Stimulated activated CD4-positive, alpha-beta T cell treated with anti-CD3 and anti-CD28 coated beads, TNF-alpha, amount 100 ng/mL, for 4 hours (primary cell): ENCODE results near the gene ACOT11.
"Not testable (repeated sequence)": the region's sequence is repeated elsewhere in the genome, so short reads cannot be mapped to it uniquely, and the experiment has no call there.

Source experiments
- DNase-seq, 3 experiments: peaks; one replicate each; pipeline ENCODE4 v3.0.0-alpha.2; 2020; ENCODE audit warnings: low read depth in 3 of 3

ACOT11 gene

DNA sequence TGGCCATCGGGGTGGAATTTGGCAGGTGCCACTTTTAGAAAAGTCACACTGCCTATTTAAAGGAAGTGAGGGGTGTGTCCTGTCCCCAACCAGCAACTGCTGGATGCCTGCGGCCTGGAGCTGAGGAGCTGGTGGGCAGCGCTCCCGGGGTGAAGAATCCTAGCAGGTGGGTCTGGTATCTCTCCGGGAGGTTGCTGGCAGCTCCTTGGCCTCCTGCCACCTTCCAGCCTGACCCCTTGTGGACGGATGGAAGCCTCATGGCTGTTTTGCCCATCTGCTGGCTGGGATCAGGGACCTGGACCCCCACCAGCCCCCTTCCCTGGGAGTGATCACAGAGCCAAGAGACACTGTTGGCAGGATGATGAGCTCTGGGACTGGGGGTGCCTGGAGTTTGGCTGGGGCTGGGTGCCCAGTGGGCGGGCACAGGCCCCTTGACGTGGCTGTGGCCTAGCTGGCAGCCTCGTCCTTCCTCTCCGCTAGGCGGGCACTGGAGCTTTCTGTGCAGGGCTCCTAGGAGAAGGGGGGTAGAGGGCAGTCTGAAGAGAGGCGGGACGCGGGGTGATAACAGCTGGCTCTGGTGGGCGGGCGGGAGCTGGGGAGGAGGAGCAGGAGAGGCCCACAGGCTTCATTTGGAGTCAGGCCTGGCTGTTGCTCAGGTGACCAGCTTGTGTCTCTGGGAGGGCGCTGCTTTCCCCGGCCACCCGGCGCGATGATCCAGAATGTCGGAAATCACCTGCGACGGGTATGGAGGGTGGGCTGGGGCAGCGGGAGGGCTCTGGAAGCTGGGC lies at the start of gene ACOT11:
TSS of gene ACOT11 (plus strand) at position 628 of the 788 bp plus-strand sequence. CDS start at position 710, 82 bp downstream.
- no peak for DNase-seq

DNA sequence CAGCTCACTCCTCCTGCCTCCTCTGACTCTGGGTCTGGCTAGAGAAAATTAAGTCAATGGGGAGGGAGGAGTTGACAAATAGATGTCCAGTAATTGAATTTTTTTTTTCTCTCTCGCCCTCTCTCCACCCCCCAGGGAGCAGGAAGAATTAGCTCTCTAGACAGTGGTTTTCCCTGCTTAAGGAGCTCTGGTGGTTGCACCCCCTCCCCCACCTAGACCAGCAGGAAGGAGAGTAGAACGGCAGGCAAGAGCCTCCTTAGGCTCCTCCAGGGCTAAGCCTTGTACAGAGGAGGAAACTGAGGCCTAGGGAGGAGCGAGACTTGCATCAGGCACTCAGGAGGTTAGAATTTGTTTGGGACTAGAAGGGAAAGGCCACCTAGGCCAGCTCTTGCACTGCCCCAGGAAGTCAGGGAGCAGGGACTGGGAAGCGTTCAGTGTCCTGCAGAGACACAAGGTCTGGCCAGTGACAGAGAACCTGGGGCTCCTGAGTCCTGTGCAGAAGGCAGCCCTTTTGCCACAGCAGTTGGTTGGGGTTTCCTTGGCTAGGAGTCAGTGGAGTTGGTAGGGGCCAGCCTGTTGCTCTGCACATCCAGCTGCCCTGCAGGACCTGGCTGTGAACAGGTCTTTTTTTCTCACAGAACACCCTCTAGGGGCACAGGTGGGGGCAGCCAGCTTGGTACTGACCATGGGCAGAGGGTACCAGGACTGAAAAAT lies 49.5 kb upstream of the ACOT11 start:
- no peak for DNase-seq

DNA sequence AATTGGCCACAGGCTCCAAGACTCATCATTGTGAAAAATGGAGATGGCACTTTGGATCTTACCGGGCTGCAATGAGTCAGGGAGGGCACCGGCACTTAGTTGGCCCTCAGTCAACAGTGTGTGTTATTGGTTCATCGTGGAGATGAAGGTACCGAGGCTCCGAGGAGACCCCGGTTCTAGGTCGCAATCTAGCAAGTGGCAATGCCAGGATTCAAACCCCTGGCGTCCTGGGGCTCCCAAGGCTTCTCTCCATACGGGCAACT lies 49.0 kb upstream of the ACOT11 start:
- DNase-seq: no peak

- no peak for DNase-seq
These were observed 48.5 kb upstream of the ACOT11 start for GRCh38 chr1:54499360-54500106.

- DNase-seq: no peak
These were observed 48.0 kb upstream of the ACOT11 start for GRCh38 chr1:54500107-54500431.

DNA sequence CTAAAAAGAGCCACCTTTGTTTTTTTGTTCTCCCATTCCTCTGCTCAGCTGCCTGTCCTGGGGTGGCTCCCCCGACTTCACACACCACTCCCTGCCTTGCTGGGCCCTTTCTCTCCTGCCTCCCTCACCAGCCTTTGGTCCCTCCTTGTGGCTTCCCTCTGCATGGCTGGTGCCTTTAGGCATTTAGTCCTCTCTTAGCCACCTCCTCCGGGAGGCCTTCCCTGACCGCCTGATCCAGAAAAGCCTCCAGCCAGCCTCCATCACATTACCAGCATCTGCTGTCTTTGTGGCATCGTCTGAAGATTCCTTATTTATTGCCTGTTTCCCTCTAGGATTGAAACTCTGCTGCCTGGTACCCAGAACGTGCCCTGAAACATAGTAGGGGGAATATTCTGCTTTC lies 46.2 kb upstream of the ACOT11 start:
- DNase-seq: no peak

GRCh38 chr1:54502342-54502741 lies 45.7 kb upstream of the ACOT11 start:
- no peak for DNase-seq

GRCh38 chr1:54506594-54506993 lies 41.4 kb upstream of the ACOT11 start:
- DNase-seq: no peak

DNA sequence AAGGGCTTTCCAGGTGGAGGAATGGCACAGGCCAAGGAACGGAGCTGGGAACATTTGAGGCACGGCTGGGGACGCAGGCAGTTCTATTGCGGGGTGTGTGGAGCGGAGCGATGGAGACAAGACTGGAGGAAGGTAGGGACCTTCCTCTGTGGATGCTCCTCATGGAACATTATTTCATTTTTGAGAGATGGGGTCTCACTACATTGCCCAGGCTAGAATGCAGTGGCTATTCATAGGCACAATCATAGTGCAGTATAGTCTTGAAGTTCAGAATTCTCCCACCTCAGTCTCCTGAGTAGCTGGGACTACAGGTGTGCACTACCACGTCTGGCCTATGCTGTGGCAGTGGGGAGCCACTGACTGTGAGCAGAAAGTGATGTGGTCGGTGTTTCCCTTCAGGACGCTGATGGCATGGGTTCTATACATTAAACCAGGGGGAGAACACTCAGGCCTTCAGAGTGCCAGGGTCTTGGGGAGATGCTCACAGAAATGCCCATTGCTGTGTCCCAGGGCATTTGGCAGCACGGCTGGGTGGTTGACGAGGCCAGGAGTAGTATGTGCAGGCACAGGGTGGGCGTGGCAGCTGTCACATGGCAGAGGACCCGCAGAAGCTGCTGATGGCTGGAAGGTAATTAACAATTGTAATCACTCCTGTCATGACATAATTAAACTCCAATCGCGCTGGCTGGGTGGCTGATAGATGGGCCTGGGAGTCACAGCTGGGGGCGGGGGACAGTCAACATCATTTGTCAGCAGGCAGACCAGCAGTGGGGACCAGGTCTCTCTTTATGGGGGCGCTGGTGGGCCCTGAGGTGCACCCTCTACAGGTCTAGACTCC lies 40.8 kb upstream of the ACOT11 start:
- DNase-seq: no peak

DNA sequence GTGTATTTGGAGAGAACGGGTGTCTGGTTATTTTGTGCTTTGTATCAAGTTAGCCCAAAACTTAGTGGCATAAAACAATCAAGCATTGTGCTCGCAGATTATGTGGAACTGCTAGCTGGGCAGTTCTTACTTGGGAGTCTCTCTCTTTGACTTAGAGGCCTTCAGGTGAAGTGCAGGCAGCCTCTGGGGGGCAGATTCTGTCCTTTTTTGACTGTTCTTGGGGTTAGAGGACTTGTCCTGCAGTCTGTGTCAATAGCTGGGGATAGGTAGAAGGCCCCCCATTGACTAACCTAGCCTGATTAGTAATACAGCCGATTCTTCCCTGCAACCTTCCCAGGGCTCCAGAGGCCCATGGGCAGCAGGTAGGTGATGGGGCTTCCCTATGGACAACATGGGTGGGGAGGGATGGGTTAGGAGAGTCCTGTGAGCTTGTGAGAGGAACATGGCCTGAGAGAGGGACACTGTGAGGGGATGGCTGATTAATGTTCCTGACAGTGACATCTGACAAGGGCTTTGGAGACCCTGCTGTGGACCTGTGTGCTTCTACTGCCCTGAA lies 37.2 kb upstream of the ACOT11 start:
- no peak for DNase-seq

DNA sequence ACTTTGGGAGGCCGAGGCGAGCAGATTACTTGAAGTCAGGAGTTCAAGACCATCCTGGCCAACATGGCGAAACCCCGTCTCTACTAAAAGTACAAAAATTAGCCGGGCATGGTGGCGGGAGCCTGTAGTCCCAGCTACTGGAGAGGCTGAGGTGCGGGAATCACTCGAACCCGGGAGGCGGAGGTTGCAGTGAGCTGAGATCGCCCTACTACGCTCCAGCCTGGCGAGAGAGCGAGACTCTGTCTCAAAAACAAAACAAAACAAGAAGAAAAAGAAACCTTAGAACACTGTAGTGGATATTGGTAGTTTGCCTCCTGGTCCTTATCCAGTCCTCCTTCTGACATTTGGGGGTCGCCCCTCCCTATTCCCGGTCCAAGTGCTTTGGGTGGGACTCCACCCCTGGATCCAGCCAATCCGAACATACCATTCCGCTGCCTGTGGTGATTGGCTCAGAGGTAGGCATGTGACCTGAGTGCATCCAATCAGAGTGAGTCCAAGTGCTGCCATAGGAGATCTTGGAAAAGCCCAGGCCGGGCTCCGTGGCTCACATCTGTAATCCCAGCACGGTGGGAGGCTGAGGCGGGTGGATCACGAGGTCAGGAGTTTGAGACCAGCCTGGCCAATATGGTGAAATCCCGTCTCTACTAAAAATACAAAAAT lies 34.0 kb upstream of the ACOT11 start:
- not testable (repeated sequence) for DNase-seq

DNA sequence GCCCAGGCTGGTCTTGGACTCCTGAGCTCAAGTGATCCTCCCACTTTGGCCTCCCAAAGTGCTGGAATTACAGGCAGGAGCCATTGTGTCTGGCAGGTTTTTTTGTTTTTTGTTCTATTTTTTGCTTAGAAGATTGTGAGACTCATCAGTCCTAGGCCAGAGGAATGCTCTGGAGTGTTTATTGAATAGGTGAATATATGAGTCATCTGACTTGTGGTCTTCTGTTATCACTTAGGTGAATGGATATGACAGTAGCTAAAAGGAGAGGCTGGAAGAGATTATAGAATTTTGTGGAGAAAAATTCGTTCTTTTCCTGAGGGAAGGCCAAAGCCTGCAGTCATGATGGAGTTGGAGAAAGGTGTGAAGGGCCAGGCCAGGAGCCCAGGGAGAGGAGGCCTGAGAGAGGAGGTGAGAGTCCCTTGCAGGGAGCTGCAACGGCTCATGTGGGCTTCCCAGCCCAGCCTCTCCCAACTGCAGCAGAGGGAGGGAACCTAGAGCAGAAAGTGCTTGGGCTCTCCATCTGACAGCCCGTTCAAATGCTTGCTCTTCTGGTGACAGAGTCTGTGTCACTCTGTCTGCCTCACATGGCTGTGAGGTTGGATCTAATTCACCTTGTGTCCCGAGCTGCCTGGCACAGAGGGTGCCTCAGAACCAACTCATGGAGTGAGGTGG lies 31.6 kb upstream of the ACOT11 start:
- DNase-seq: no peak

- no peak for DNase-seq
These were observed 30.5 kb upstream of the ACOT11 start for GRCh38 chr1:54517496-54517895.

GRCh38 chr1:54518489-54518888 lies 29.5 kb upstream of the ACOT11 start:
- no peak for DNase-seq

GRCh38 chr1:54519709-54520108 lies 28.3 kb upstream of the ACOT11 start:
- no peak for DNase-seq

- no peak for DNase-seq
These were observed 27.3 kb upstream of the ACOT11 start for GRCh38 chr1:54520631-54521321.

DNA sequence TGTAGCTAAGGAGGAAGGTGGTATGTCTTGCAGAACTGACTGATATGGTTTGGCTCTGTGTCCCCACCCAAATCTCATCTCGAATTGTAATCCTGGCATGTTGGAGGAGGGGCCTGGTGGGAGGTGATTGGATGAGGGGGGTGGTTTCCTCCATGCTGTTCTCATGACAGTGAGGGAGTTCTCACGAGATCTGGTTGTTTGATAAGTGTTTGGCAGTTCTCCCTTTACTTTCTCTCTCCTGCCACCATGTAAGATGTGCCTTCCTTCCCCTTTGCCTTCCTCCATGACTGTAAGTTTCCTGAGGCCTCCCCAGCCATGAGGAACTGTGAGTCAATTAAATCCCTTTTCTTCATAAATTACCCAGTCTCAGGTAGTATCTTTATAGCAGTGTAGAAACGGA lies 21.5 kb upstream of the ACOT11 start:
- DNase-seq: not testable (repeated sequence)

GRCh38 chr1:54528613-54529012 lies 19.4 kb upstream of the ACOT11 start:
- no peak for DNase-seq

DNA sequence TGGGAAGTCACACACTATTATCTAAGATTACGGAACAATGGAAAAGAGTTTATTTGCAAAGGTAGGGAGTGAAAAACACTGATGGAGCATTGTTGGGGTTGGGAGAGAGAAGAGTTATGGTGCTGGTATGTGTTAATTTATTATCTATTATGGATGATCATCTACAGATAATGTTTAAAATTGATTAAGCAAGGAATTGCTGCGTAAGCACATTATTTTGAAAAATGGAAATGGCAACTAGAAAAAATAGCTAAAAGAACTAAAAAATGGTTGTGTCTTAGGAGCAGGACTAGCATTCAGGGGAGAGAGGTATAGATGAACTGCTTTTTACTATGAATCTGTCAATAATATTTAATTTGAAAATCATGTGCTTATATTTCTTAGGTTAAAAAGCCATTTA lies 16.0 kb upstream of the ACOT11 start:
- DNase-seq: no peak

DNA sequence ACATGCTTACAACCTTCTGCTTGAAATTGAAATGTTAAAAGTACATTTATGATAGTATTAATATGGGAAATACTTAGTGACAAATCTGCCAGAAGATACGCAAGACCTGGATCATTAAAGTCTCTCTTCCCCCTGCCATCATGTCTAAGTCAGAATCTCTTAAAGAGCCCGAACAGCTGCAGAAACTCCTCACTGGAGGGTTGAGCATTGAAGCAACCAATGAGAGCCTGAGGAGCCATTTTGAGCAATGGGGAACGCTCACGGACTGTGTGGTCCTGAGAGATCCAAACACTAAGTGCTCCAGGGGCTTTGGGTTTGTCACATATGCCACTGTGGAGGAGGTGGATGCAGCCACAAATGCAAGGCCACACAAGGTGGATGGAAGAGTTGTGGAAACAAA lies 11.4 kb upstream of the ACOT11 start:
- DNase-seq: not testable (repeated sequence)
